Stimulated activated CD4-positive, alpha-beta T cell treated with anti-CD3 and anti-CD28 coated beads, Interleukin-1b, Interleukin-23, amount 100 ng/mL, for 48 hours (primary cell): ENCODE measurements around the gene LYRM4.
"Not testable (repeated sequence)": the region's sequence is repeated elsewhere in the genome, so short reads cannot be mapped to it uniquely, and the experiment has no call there.

Experiments
- DNase-seq: peaks from one replicate; pipeline ENCODE4 v3.0.0-alpha.2; 2020

LYRM4 gene

DNA sequence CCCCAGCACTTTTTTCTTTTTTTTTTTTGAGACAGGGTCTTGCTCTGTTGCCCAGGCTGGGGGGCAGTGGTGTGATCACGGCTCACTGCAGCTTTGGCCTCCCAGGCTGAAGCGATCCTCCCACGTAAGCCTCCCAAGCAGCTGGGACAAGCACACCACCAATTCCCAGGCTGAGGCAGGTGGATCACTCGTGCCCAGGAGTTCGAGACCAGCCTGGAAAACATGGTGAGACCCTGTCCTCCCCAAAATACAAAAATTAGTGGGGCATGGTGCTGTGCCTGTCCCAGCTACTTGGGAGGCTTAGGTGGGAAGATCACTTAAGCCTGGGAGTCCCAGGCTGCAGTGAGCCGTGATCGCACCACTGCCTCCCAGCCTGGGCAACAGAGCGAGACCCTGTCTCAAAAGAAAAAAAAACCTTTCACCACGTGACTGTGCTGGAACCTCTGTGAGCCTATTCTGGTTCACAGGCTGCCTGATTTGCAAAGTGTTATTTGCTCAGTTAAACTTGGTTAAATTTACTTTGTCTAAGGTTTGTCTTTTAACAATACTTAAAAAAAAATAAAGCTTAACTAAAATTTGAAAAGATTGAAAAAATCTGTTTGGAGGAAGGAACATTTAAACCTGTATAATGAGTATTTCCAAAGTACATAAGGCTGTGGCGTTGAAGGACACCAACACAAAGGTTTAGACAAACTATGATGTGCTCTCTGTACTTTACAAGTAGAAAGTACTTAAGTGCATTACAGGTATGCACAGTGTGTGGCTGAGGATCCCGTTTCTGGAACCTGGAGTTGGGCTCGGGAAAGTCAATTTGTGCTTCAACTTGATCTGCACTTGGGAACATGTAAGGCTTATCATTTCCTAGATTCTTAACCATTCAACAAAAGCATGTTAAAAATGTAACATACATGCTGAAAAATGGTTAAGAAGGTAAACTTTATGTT is 120.7 kb downstream of the LYRM4 start:
- no peak for DNase-seq

GRCh38 chr6:5138995-5139827 is 121.5 kb downstream of the LYRM4 start:
- no peak for DNase-seq

DNA sequence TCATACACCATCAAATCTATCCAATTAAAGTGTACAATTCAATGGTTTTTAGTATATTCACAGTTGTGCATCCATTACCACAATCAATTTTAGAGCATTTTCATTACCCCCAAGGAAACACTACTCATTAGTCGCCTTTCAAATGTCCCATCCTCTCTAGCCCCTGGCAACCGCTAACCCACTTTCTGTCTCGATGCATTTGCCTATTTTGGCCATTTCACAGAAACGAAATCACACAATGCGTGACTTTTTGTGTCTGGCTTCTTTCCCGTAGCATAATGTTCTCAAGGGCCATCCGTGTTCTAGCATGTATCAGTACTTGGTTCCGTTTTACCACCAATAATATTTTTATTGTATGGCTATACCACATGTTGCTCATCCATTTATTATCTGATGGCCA is 123.9 kb downstream of the LYRM4 start:
- DNase-seq, result no peak

GRCh38 chr6:5135788-5136376 is 124.9 kb downstream of the LYRM4 start:
- DNase-seq, result peak; percentile 35

- DNase-seq, result no peak
Observed at GRCh38 chr6:5133943-5134342, 126.8 kb downstream of the LYRM4 start.

GRCh38 chr6:5132731-5133130 is 128.0 kb downstream of the LYRM4 start:
- DNase-seq, result no peak

DNA sequence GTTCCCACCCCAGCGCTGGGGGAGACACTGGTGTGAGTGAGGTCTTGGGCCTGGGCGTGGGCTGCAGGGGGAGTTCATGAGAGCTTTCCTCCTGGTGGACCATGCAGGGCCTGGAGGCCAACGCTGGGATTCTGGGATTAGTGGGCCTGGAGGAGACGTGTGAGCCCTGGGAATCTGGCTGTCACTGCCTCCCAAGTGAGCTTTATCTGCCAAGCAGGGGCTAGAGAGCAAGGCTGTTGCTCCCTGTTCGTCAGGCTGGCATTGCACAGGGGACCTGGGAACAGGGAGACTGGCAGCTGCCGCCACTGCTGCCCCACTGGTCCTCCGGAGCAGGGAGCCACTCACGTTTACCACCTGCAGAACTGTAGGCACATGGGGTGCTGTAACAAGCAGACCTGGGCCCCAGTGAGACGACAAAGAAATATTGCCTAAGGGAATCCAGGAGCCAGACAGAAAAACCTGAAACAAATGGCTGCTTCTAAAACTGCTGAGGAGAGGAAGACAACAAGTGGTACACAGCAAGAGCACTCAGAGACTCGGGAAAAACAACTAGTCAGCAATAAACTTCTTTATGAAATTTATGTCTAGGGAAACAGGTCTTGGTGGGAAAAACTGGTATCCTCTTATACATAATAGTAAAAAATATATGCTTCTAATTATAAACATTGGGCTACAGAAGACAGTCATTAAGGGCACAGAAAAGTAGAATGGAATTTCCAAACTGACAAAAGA is 130.4 kb downstream of the LYRM4 start:
- no peak for DNase-seq

GRCh38 chr6:5128351-5128750 is 132.4 kb downstream of the LYRM4 start:
- no peak for DNase-seq

DNA sequence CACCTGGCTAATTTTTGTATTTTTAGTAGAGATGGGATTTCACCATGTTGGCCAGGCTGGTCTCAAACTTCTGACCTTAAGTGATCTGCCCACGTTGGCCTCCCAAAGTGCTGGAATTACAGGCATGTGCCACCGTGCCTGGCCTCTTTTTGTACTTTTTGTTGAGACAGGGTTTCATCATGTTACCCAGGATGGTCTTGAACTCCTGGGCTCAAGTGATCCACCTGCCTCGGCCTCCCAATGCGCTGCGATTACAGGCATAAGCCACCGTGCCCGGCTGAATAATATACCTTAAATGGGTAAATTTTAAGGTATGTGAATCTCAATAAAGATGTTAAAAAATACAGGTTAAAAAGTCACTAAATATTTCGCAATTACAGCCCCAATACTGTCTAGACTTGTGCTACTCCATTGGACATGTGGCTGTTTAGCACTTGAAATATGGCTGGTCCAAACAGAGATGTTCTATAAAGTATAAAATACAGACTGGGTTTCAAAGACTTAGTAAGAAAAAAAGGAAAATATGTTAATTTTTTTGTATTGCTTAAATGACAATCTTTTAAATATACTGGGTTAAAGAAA is 133.6 kb downstream of the LYRM4 start:
- DNase-seq, result no peak

GRCh38 chr6:5126214-5126613 is 134.5 kb downstream of the LYRM4 start:
- DNase-seq, result no peak

DNA sequence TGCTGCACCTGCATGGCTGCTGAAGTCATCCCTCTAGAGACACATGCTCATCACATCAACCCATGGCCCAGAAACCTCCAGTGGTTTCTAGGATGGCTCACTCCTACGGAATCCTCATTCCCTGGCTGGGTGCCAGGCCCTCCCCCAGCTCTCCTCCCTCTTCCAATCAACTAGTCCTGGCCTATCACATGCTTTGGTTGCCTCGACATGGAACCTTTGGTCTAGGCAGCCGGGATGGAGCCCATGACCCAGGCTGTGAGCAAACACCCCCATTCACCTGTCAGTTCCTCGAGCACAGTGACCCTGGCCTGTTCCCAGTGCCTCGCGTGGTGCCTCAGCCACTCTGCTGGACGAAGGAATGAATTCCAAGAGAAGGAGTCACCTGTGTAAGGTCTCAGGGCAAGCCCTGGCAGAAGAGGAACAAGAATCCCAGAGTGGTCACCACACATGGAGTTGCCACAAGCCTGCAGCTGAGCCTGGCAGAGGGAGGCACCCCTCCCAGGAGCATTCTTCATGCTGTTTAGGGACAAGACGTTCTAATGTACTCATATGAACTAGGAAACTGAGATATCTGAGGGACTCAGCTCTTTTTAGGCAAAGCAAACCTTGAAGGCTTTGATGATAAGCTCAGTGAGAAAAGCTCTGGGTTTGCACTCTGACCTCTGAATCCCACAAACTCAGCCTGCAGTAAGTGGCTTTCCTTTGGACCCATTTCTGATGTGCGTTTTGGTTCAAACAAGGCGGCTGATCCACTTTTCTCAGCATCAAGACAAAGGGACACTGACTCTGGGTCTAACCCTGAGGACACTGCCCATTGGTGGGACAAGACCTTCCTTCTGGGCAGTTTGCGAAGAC is 135.4 kb downstream of the LYRM4 start:
- DNase-seq, result no peak

DNA sequence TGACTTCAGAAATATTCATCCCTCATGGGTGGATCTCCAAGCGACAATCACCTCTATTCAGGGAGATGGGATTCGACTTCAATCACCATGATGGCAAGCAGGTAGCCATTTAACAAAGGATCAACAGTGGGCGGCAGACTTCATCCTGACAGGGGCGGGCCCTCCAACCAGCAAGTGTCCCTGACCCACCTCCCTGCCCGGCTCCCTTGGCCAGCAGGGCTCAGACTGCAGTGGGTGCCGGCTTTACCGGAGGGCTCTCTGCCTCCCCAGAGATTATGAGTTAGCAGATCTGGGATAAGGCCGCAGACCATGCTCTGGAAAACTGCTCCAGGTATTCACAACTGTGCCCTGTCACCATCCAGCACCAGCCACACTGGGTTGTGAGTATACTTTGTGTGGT is 136.2 kb downstream of the LYRM4 start:
- no peak for DNase-seq

- no peak for DNase-seq
Observed at GRCh38 chr6:5123296-5124143, 137.2 kb downstream of the LYRM4 start.

DNA sequence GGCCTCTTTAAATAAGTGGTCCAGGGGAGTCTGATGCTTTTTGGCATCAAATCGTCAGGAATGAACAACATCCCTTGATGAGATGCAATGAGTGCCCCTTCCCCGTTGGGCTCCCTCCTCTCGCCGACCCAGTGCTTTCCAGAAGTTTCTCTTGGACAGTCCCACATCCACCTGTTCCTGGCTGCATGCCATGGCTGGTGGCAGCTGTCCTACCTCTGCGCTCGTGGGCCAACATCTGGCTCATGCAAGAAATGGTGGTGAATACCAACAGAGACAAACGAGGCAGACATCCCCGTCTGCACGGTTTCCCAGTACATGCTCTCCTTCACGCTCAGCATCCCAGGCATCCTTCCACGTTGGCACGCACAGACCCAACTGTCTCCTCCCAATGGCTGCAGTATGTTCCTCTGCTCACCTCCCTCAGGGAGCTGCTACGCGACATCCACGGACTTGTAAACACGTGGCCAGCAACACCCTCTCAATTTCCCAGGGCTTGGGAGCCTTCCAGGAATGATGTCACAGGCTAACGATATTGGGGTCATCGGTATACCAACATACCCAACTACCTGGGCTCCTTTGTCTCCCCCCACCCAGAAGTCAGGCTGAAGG is 138.1 kb downstream of the LYRM4 start:
- DNase-seq, result no peak

- no peak for DNase-seq
Observed at GRCh38 chr6:5121956-5122355, 138.8 kb downstream of the LYRM4 start.

GRCh38 chr6:5121479-5121878 is 139.3 kb downstream of the LYRM4 start:
- no peak for DNase-seq

DNA sequence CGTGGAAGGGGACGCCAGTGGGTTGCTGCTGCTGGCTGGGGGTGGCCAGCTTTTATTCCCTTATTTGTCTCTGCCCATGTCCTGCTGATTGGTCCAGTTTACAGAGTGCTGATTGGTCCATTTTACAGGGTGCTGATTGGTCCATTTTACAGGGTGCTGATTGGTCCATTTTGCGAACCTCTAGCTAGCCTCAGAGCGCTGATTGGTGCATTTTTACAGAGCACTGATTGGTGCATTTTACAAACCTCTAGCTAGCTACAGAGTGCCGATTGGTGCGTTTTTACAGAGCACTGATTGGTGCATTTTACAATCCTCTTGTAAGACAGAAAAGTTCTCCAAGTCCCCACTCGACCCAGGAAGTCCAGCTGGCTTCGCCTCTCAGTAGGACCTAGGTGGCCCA is 140.2 kb downstream of the LYRM4 start:
- DNase-seq, result not testable (repeated sequence)

DNA sequence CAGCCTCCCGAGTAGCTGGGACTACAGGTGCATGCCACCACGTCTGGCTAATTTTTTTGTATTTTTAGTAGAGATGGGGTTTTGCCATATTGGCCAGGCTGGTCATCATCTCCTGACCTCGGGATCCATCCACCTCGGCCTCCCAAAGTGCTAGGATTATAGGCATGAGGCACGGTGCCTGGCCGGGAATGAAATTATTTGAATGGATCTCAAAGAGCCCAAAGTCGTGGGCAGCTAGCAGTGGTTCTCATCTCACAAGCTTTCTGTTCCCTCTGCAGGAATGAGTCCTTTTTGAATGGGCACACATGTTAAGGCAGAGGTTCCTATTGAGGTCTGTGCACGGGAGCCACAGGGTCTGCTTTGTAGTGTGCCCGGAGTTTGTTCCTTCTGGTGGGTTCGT is 140.7 kb downstream of the LYRM4 start:
- no peak for DNase-seq

- DNase-seq, result no peak
Observed at GRCh38 chr6:5119090-5119951, 141.4 kb downstream of the LYRM4 start.
